ENCODE results near the gene ANKRD11. TPM values are rescaled to one million over a fixed set of nuclear protein-coding genes. Genes with fewer than 3 reads are reported as not detected.

Gene ANKRD11
- total RNA-seq, 1 donor from 2014 or later, result 178 TPM

GRCh38 chr16:89381788-89382187, 108.6 kb downstream of the ANKRD11 start:
- H3K4me1 Mint-ChIP-seq (ENCODE audit: low read depth), result peaks cover 45% of the 10 kb centered on the region

GRCh38 chr16:89380681-89381080, 109.7 kb downstream of the ANKRD11 start:
- no peaks in the 10 kb centered on the region for H3K9me3 Mint-ChIP-seq (ENCODE audit: low read depth)
- no peak overlapping the region for H3K27ac Mint-ChIP-seq
- H3K4me3 Mint-ChIP-seq (ENCODE audit: low read depth), result no peak overlapping the region
- H3K27me3 Mint-ChIP-seq, result no peaks in the 10 kb centered on the region
- no peaks in the 10 kb centered on the region for H3K36me3 Mint-ChIP-seq (ENCODE audit: insufficient read depth)
- TF ChIP-seq, protein P1, sequence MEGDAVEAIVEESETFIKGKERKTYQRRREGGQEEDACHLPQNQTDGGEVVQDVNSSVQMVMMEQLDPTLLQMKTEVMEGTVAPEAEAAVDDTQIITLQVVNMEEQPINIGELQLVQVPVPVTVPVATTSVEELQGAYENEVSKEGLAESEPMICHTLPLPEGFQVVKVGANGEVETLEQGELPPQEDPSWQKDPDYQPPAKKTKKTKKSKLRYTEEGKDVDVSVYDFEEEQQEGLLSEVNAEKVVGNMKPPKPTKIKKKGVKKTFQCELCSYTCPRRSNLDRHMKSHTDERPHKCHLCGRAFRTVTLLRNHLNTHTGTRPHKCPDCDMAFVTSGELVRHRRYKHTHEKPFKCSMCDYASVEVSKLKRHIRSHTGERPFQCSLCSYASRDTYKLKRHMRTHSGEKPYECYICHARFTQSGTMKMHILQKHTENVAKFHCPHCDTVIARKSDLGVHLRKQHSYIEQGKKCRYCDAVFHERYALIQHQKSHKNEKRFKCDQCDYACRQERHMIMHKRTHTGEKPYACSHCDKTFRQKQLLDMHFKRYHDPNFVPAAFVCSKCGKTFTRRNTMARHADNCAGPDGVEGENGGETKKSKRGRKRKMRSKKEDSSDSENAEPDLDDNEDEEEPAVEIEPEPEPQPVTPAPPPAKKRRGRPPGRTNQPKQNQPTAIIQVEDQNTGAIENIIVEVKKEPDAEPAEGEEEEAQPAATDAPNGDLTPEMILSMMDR (IDR thresholded peaks at IDR 0.05; ENCODE audit: unreplicated experiment), result no peak
- peaks cover 53% of the 10 kb centered on the region for H3K4me1 Mint-ChIP-seq (ENCODE audit: low read depth)
- no peak for DNase-seq (ENCODE audit: low spot score, unreplicated experiment)

More at GRCh38 chr16:89381788-89382187, 108.6 kb downstream of the ANKRD11 start:
- Mint-ChIP-seq H3K36me3 (ENCODE audit: insufficient read depth) (no peaks in the 10 kb centered on the region), H3K27ac (no peak overlapping the region), H3K4me3 (ENCODE audit: low read depth) (no peak overlapping the region), H3K9me3 (ENCODE audit: low read depth) (no peaks in the 10 kb centered on the region), H3K27me3 (no peaks in the 10 kb centered on the region)
- no peak for DNase-seq (ENCODE audit: low spot score, unreplicated experiment)
- TF ChIP-seq, protein P1 (IDR thresholded peaks at IDR 0.05; ENCODE audit: unreplicated experiment), result no peak

GRCh38 chr16:89378947-89379771, 111.2 kb downstream of the ANKRD11 start:
- Mint-ChIP-seq H3K27me3 (no peaks in the 10 kb centered on the region), H3K27ac (peak overlapping the region; percentile 8), H3K4me1 (ENCODE audit: low read depth) (peaks cover 55% of the 10 kb centered on the region), H3K4me3 (ENCODE audit: low read depth) (no peak overlapping the region), H3K9me3 (ENCODE audit: low read depth) (no peaks in the 10 kb centered on the region), H3K36me3 (ENCODE audit: insufficient read depth) (no peaks in the 10 kb centered on the region)
- TF ChIP-seq, protein P1 (IDR thresholded peaks at IDR 0.05; ENCODE audit: unreplicated experiment), result no peak
- no peak for DNase-seq (ENCODE audit: low spot score, unreplicated experiment)

DNA sequence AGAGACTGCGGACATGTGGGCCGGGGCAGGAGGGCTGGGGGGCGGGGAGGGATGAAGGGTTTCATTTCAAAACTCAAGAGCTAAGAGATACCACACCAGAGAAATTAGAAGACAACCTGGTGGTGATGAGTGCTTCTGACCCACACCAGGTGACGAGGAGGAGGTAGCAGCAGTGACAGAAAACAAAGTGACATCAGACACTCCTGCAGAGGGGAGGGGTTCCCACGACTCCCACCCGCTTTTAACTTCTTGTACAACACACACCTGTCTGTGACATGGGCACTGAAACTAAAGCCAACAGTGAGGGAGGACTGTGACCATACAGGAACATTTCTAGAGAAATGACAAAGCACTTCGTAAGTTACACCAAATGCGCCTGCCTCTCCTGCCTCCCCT, 112.9 kb downstream of the ANKRD11 start:
- Mint-ChIP-seq H3K36me3 (ENCODE audit: insufficient read depth) (no peaks in the 10 kb centered on the region), H3K4me3 (ENCODE audit: low read depth) (no peak overlapping the region), H3K4me1 (ENCODE audit: low read depth) (peaks cover 41% of the 10 kb centered on the region), H3K9me3 (ENCODE audit: low read depth) (no peaks in the 10 kb centered on the region), H3K27ac (peak overlapping the region; percentile 83), H3K27me3 (no peaks in the 10 kb centered on the region)
- TF ChIP-seq, protein P1 (IDR thresholded peaks at IDR 0.05; ENCODE audit: unreplicated experiment), result no peak
- DNase-seq (ENCODE audit: low spot score, unreplicated experiment), result no peak

DNA sequence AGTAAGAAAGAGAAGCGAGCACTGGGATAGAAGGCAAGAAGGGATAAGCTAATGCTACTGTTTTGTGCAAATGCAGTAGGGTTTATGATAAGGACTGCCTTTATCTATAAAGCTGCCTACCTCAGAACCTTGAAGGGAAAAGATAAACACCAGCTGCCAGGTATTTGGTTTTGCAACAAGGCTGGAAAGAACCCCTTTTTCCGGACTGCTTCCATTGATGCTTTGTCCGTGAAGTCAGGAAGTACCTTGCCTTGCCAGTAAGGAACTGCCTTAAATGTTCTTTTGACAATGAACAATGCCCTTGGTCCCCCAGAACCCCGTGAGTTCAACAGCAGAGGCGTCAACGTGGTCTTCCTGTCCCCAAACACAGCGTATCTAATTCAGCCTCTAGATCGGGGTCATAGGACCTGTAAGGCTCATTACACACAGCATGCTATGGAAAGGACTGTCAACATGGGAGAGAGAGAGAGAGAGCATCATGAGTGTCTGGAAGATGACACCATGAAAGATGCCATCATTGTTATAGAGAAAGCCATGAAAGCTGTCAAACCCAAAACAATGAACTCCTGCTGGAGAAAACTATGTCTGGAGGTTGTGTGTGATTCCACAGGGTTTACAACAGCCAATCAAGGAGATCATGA, 113.4 kb downstream of the ANKRD11 start:
- H3K27me3 Mint-ChIP-seq, result no peaks in the 10 kb centered on the region
- H3K36me3 Mint-ChIP-seq (ENCODE audit: insufficient read depth), result no peaks in the 10 kb centered on the region
- no peaks in the 10 kb centered on the region for H3K9me3 Mint-ChIP-seq (ENCODE audit: low read depth)
- no peak for DNase-seq (ENCODE audit: low spot score, unreplicated experiment)
- H3K4me1 Mint-ChIP-seq (ENCODE audit: low read depth), result peaks cover 41% of the 10 kb centered on the region
- TF ChIP-seq, protein P1 (IDR thresholded peaks at IDR 0.05; ENCODE audit: unreplicated experiment), result no peak
- H3K27ac Mint-ChIP-seq, result peak overlapping the region; percentile 83
- no peak overlapping the region for H3K4me3 Mint-ChIP-seq (ENCODE audit: low read depth)

Data from progenitor cell of endocrine pancreas (in vitro differentiated cells).